GM12874 (cell line): ENCODE data around the gene PRKAG3.
A peak's percentile ranks its signal among the peaks of the same experiment; 100 is the strongest.

Experiments used
- CTCF ChIP-seq: IDR thresholded peaks from 2 replicates; pipeline ENCODE4 v1.5.1; 2011; ENCODE audit warnings: low read depth, mild to moderate bottlenecking, control low read depth, low read length, moderate library complexity; ENCODE audit not compliant: insufficient read depth

Gene PRKAG3

GRCh38 chr2:218852911-218853667 is 21.5 kb upstream of the PRKAG3 start:
- TF ChIP-seq CTCF: peak; percentile 82

GRCh38 chr2:218851286-218851685 is 19.7 kb upstream of the PRKAG3 start:
- no peak for TF ChIP-seq CTCF

GRCh38 chr2:218850796-218851195 is 19.2 kb upstream of the PRKAG3 start:
- no peak for TF ChIP-seq CTCF

DNA sequence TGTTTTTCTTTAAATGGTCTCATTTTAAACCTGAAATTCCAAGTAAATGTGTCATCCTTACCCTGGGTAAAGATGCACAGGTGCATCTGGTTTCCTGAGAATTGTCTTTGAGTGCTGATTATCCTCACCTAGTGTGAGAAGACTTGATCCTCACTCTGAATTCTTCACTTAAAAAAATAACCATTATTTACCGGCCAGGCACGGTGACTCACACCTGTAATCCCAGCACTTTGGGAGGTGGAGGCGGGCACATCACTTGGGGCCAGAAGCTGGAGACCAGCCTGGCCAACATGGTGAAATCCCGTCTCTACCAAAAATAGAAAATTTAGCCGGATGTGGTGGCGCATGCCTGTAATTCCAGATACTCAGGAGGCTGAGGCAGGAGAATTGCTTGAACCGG is 18.1 kb upstream of the PRKAG3 start:
- no peak for TF ChIP-seq CTCF

DNA sequence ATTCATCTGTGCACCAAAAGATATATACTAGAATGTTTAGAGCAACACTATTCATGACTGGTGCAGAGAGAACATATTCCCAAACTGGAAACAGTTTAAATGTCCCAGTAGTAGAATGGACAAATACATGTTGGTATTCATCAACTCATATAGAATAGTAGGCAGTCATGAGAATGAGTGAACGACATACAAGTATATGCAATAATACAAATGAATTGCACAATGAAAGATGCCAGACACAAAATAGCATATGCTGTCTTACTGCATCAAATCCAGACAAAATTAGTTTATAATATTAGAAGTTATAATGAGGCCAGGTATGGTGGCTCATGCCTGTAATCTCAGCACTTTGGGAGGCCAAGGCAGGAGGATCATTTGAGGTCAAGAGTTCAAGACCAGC is 8.3 kb upstream of the PRKAG3 start:
- TF ChIP-seq CTCF: no peak

DNA sequence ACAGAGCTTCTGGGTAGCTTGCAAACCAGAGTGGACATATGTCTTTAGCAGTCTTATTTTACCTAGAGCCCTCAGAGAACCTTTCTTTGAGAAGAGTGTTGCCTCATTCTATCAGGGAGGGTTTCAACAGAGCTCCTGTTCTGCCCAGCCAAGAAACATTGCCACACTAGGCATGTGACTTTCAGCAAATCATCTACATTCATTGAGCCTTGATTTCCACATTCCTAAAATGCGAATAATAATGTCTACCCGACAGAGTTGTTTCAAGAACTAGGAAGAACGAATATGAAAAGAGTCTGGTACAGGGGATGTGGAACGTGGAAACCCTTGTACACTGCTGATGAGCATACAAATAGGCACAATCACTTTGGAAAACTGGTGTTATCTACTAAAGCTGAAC is 7.8 kb upstream of the PRKAG3 start:
- no peak for TF ChIP-seq CTCF

DNA sequence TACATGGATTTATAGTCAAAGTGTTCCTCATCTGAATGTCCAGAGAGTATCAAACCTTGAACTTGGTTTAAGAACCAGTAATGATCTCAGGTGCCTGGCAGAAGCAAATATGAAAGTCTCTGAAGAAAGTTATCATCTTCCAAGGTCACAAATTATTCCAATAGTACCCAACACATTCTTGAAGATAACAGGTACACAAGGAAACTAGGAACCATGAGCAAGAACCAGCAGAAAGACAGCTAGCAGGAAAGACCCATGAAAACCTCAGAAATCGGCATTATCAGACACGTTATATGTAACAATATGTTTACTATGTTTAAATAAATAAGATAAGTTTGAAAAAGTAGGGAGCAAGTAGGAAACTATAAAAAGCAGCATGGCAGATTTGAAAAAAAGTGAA is 5.9 kb upstream of the PRKAG3 start:
- TF ChIP-seq CTCF: no peak
